GM19372 (cell line): Measurements from ENCODE around the gene TERT.
A peak's percentile ranks its signal among the peaks of the same experiment; 100 is the strongest.

ENCODE experiments used
- ATAC-seq: cut with Tn5 transposase; IDR thresholded peaks from one replicate; pipeline ENCODE4 v1.9.1; 2021; ENCODE audit warnings: mild to moderate bottlenecking, low read depth, moderate library complexity; ENCODE audit not compliant: unreplicated experiment

Gene TERT

GRCh38 chr5:1319436-1320256, 24.8 kb upstream of the TERT start:
- ATAC-seq = no peak

GRCh38 chr5:1318659-1319251, 23.9 kb upstream of the TERT start:
- ATAC-seq = no peak

- ATAC-seq = no peak
These were observed 23.2 kb upstream of the TERT start for GRCh38 chr5:1317921-1318565.

- no peak for ATAC-seq
These were observed 21.9 kb upstream of the TERT start for GRCh38 chr5:1316588-1317340.

GRCh38 chr5:1315709-1316587, 21.1 kb upstream of the TERT start:
- ATAC-seq = peak; percentile 47

GRCh38 chr5:1315018-1315708, 20.3 kb upstream of the TERT start:
- ATAC-seq = no peak

GRCh38 chr5:1314564-1314982, 19.7 kb upstream of the TERT start:
- ATAC-seq = no peak

- peak; percentile 62 for ATAC-seq
These were observed 18.3 kb upstream of the TERT start for GRCh38 chr5:1312993-1313833.

GRCh38 chr5:1312206-1312605, 17.3 kb upstream of the TERT start:
- no peak for ATAC-seq

GRCh38 chr5:1311439-1312055, 16.7 kb upstream of the TERT start:
- no peak for ATAC-seq

- ATAC-seq = no peak
These were observed 15.2 kb upstream of the TERT start for GRCh38 chr5:1310118-1310517.

- no peak for ATAC-seq
These were observed 9.2 kb upstream of the TERT start for GRCh38 chr5:1304033-1304432.

GRCh38 chr5:1302258-1302657, 7.4 kb upstream of the TERT start:
- ATAC-seq = no peak

GRCh38 chr5:1300581-1301083, 5.8 kb upstream of the TERT start:
- no peak for ATAC-seq

- no peak for ATAC-seq
These were observed 5.1 kb upstream of the TERT start for GRCh38 chr5:1299961-1300360.

GRCh38 chr5:1299511-1299850, 4.6 kb upstream of the TERT start:
- no peak for ATAC-seq

- ATAC-seq = no peak
These were observed 4.0 kb upstream of the TERT start for GRCh38 chr5:1298723-1299510.
